ENCODE results near the gene KMT2C.

DNA sequence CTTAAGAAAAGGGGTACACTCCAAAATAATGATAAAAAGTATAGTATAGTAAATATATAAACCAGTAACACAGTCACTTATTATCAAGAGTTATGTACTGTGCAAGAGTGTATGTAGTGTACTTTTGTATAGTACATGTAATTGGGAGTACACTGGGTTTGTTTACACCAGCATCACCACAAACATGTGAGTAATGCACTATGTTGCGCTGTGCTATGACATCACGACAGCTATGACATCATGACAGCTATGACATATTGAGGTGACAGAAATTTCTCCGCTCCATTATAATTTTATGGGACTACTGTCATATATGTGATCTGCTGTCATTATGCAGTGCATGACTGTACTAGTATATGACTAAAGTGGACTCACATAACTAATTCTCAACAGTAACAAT, 84.6 kb downstream of the KMT2C start:
- no peak for TF ChIP-seq POLR2AphosphoS5 (IDR thresholded peaks at IDR 0.05)
- TF ChIP-seq POLR2A (IDR thresholded peaks at IDR 0.05): no peak
